RWPE2 (cell line): Measurements from ENCODE around the gene CDK14.
A peak's percentile ranks its signal among the peaks of the same experiment; 100 is the strongest.

Experiments
- ATAC-seq: fragments of 200-7000 bp; cut with Tn5 transposase; 3 replicates; pipeline ENCODE4 v1.9.1; 2021; ENCODE audit warnings: low read depth
- DNase-seq: peaks from one replicate; pipeline ENCODE4 v3.0.0-alpha.2; 2020; ENCODE audit warnings: low spot score
- H3K27ac ChIP-seq: fragments of 450-650 bp; 2 replicates; pipeline ENCODE4 v1.5.1; 2017; ENCODE audit warnings: mild to moderate bottlenecking; ENCODE audit not compliant: poor library complexity, severe bottlenecking
- H3K27me3 ChIP-seq: fragments of 250-450 bp; sonication (Bioruptor Pico); 2 replicates; pipeline ENCODE4 v1.5.1; 2021; ENCODE audit warnings: mild to moderate bottlenecking, moderate library complexity; ENCODE audit not compliant: insufficient read depth, poor library complexity, severe bottlenecking
- H3K36me3 ChIP-seq: fragments of 250-450 bp; sonication (Bioruptor Pico); 2 replicates; pipeline ENCODE4 v1.5.1; 2020; ENCODE audit warnings: low read depth, mild to moderate bottlenecking, moderate library complexity
- H3K4me1 ChIP-seq: fragments of 250-450 bp; sonication (Bioruptor Pico); 2 replicates; pipeline ENCODE4 v1.5.1; 2021; ENCODE audit warnings: mild to moderate bottlenecking, moderate library complexity; ENCODE audit not compliant: insufficient read depth, poor library complexity, severe bottlenecking
- H3K4me3 ChIP-seq: fragments of 250-450 bp; sonication (Bioruptor Pico); 2 replicates; pipeline ENCODE4 v1.5.1; 2021; ENCODE audit warnings: mild to moderate bottlenecking, moderate library complexity; ENCODE audit not compliant: severe bottlenecking
- H3K9me3 ChIP-seq: fragments of 250-450 bp; sonication (Bioruptor Pico); 2 replicates; pipeline ENCODE4 v1.5.1; 2021; ENCODE audit warnings: mild to moderate bottlenecking, moderate library complexity; ENCODE audit not compliant: severe bottlenecking
- CTCF ChIP-seq: fragments of 450-650 bp; IDR thresholded peaks from one replicate; pipeline ENCODE4 v1.5.1; 2017; ENCODE audit warnings: mild to moderate bottlenecking, moderate library complexity; ENCODE audit not compliant: poor library complexity, severe bottlenecking

Gene CDK14

GRCh38 chr7:91182819-91183764, 587.0 kb downstream of the CDK14 start:
- no peak for DNase-seq
- peak; percentile 99 for ATAC-seq
- Histone ChIP-seq H3K4me3 (no peak overlapping the region), H3K4me1 (peaks cover 12% of the 10 kb centered on the region), H3K9me3 (no peaks in the 10 kb centered on the region), H3K36me3 (no peaks in the 10 kb centered on the region), H3K27me3 (no peaks in the 10 kb centered on the region), H3K27ac (peak overlapping the region; percentile 51)
- no peak for TF ChIP-seq CTCF

GRCh38 chr7:91185771-91186170, 589.6 kb downstream of the CDK14 start:
- Histone ChIP-seq H3K4me3 (no peak overlapping the region), H3K27me3 (no peaks in the 10 kb centered on the region), H3K27ac (no peak overlapping the region), H3K4me1 (peaks cover 12% of the 10 kb centered on the region), H3K9me3 (no peaks in the 10 kb centered on the region), H3K36me3 (no peaks in the 10 kb centered on the region)
- TF ChIP-seq CTCF = no peak
- DNase-seq (no peak), ATAC-seq (no peak)

- H3K27ac ChIP-seq = no peak overlapping the region
- no peak for TF ChIP-seq CTCF
- no peaks in the 10 kb centered on the region for H3K36me3 ChIP-seq
- H3K9me3 ChIP-seq = no peaks in the 10 kb centered on the region
- ATAC-seq = no peak
- no peak overlapping the region for H3K4me3 ChIP-seq
- H3K4me1 ChIP-seq = peaks cover 8% of the 10 kb centered on the region
- no peaks in the 10 kb centered on the region for H3K27me3 ChIP-seq
- DNase-seq = no peak
Measured at GRCh38 chr7:91187061-91187460, 590.9 kb downstream of the CDK14 start.

- TF ChIP-seq CTCF = no peak
- DNase-seq (no peak), ATAC-seq (no peak)
- no peaks in the 10 kb centered on the region for H3K36me3 ChIP-seq
- H3K27ac ChIP-seq = no peak overlapping the region
- no peaks in the 10 kb centered on the region for H3K27me3 ChIP-seq
- no peak overlapping the region for H3K4me3 ChIP-seq
- H3K4me1 ChIP-seq = no peaks in the 10 kb centered on the region
- H3K9me3 ChIP-seq = no peaks in the 10 kb centered on the region
Measured at GRCh38 chr7:91191771-91192170, 595.6 kb downstream of the CDK14 start.

GRCh38 chr7:91193141-91193540, 597.0 kb downstream of the CDK14 start:
- TF ChIP-seq CTCF = no peak
- no peak for ATAC-seq

More at GRCh38 chr7:91193141-91193540, 597.0 kb downstream of the CDK14 start:
- Histone ChIP-seq H3K4me3 (no peak overlapping the region), H3K36me3 (no peaks in the 10 kb centered on the region), H3K27me3 (no peaks in the 10 kb centered on the region), H3K9me3 (no peaks in the 10 kb centered on the region), H3K4me1 (no peaks in the 10 kb centered on the region), H3K27ac (no peak overlapping the region)
- DNase-seq = no peak
